NCI-H1436 (cell line): ENCODE data around the gene FBXL3.
"Not testable (repeated sequence)": the region's sequence is repeated elsewhere in the genome, so short reads cannot be mapped to it uniquely, and the experiment has no call there.

Source experiments
- DNase-seq: peaks from one replicate; lab custom pipeline; 2025; lab: John Stamatoyannopoulos, UW

Gene FBXL3

DNA sequence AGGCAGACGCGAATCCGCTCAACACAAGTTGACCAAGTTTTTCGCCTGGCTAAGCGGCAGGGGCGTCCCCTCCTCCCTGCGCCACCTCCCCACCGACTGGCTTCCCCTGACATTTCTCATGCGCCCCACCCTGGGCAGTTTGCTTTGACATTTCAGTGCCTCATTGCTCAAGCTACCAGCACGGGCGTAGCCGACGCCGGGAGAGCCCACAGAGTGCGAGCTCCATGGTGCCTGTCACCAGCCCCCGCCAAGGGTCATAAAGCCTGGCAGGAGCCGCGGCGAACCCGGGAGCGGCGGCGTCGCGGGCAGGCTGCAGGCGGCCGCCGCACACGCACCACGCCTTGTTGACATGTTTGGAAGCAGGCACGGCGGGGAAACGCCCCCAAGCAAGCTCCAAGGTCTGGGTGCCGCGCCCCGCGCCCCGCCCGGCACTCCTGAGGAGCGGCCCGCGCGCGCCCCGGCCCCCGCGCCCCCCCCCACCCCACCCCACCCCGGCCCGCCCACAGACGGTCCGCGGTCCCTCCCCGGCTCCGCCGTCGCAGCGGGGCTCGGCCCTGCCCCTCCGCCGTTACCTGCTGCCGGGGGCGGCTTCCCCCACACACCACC is 601 bp downstream of the FBXL3 start:
- peak; percentile 61 for DNase-seq

DNA sequence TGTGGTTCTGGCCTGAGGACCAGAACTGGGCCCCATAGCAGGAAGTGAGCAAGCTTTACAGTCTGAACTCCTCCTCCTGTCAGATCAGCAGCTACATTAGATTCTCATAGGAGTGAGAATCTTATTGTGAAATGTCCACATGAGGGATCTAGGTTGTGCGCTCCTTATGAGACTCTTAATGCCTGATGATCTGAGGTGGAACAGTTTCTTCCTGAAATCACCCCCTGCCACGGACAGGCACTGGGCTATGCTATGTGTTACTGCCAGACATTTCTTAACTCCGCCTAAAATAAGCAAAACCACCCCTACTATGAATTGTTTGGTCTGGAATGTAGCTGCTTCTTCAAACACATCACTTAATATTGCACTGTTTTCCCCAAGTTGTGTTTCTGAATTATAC is 4.6 kb downstream of the FBXL3 start:
- no peak for DNase-seq

DNA sequence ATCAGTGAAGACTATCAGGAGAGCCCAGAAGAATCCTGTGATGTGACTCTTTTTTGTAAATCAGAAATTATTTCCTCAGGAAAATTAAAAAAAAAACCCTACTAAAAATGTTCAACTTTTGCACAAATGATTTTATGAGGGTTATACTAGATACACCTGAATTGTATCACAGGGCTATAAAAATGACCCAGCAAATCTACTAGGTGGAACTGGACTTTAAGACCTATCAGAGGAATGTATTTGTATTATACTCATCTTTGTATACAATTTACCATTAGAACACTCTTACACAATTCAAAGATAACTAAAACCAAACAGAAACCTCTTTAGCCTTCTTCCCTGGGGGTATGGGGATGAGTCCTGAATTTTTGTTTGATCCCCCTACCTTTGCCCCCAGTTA is 7.2 kb downstream of the FBXL3 start:
- DNase-seq, result no peak

DNA sequence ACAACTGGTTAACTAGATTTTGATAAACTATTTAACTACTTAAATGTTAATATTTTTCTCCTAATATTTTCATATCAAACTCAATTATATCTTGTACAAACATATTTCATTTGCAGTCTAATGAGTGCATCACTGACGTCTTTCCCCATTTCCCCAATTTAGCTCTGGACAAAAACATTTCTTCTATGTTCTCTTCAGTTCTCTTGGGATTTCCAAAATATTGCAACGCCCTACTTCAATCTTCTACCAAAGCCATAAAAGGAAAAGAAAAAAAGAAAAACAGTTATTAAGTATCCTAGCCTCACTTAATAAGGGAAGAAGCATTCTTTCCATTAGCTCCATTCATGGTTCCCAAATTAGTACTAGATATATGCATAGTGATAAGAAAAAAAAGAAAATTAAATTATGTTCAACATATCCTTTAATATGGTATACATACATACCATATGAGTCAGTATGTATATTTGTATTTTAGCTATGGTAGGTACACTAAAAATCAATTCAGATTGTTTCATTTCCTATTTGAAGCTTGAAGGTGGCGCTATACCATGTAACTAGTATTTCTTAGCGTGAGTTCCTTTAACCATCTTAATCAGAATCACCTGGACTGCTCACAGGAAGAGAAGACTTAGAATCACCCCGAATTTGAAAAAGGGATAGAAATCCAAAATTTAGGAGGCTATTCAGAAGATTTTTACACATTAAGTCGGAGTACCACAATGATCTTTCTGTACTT is 9.9 kb downstream of the FBXL3 start:
- DNase-seq, result no peak

DNA sequence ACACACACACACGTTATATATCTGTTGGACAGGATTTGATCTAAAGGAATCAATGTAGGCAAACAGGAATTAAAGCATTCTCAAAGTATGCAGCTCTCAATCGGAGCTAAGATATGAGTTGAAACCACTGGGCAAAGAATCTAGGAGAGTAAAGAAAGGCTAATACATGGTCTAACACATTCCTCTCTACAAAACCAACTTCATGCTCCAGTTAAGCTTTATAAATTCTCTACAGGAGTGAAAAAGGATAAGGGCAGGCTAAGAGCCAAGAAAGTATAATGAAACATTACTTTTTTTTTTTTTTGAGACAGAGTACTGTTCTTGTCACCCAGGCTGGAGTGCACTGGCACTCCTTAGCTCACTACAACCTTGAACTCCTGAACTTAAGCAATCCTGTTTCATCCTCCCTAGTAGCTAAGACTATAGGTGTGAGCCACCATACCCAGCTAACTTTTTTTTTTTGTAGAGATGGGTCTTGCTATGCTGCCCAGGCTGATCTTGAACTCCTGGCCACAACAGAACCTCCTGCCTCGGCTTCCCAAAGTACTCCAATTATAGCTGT is 10.6 kb downstream of the FBXL3 start:
- DNase-seq, result no peak

DNA sequence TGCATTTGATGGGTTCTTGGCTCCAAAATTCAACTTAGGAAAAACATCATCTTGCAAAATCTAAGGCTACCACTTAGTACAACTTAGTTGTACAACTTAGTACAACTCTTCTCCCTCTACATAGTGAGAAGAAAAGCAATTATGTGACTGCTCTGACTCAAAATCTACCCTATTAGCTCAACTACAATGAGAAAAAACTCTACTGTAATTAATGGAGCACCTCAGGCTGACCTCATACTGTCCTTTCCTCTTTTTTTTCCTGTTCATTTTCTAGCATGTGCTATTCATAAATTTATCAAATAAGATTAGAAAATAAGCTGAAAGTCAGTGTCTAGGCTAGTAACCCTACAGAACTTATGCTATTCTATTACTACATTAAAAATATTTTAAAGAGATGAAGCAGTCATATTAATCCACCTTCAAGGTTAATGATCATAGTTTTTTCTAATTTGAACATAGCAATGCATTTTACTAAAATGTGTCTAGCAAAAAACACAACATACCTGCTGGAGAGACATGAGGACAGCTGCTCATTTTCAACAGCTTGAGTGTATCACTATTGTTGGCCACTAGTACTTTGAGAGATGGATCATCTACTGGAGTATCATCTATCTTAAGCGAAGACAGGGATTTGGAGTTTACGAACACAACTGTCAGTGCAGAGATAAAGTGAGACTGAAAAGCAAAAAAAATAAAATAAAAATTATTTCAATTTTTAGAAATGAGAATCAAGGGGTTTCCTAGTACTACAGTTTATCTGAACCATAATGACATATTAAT is 11.9 kb downstream of the FBXL3 start:
- DNase-seq, result no peak

DNA sequence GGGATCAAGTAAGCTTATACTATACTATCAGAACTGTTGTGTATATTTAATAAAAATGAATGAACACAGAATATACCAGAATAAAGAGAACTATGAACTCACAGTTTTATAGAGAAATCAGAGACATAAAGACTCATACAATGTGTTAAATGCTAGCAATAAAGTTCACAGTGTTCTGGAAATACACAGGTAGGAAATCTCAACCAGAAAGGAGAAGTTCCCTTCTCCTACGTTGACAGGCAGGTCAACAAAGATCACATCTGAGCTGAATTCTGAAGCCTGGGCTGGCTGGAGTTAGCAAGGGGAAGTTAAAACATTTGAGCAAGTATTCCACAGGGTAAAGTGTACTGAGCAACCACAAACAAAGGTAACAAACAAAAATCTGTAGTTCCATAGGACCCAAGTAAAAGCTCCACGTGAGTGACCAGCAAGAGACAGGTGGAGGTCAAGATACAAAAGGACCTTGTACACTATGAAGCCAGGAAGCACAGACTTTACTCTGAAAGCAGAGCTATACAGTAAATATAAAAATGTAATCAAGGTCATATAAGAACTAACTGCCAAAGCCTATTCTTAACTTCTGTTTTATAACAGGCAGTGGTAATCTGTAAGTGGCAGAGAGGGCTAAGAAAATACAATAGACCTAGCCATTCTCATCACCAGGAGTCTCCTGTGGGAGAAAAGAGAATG is 13.0 kb downstream of the FBXL3 start:
- DNase-seq, result no peak

DNA sequence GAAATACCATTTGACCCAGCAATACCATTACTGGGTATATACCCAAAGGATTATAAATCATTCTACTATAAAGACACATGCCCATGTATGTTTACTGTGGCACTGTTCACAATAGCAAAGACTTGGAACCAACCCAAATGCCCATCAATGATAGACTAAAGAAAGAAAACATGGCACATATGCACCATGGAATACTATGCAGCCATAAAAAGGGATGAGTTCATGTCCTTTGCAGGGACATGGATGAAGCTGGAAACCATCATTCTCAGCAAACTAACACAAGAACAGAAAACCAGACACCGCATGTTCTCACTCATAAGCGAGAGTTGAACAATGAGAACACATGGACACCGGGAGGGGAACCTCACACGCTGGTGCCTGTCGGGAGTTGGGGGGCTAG is 17.2 kb downstream of the FBXL3 start:
- not testable (repeated sequence) for DNase-seq

DNA sequence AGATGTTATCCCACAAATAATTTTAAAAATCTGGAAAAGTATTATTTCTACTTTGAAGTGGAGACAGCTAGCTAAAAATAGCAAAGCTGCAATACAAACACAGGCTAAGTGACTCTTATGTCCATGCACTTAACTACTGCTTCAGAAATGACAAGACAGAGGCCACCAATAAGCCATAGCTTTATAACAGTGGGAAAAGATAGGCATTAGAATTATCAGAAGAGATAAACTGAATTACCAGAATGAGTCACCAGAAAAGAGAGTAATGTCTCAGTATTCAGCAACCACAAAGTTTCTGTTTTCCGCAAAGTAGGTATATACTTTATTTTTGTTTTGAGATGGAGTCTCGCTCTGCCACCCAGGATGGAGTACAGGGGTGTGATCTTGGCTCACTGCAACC is 17.9 kb downstream of the FBXL3 start:
- no peak for DNase-seq

DNA sequence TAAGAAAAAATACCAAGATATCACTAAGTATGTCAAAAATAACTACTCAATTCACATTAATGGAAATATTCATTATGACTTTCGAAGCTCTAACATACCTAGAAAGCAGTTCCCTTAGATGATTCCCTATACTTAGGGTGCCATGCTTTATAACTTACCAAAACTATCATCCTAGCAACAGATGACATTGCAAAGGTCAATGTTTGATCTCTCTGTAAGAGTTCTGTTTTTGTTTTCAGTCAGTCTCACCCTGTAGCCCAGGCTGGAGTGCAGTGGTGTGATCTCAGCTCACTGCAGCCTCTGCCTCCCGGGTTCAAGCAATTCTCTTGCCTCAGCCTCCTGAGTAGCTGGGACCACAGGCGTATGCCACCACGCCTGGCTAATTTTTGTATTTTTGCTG is 18.6 kb downstream of the FBXL3 start:
- not testable (repeated sequence) for DNase-seq

DNA sequence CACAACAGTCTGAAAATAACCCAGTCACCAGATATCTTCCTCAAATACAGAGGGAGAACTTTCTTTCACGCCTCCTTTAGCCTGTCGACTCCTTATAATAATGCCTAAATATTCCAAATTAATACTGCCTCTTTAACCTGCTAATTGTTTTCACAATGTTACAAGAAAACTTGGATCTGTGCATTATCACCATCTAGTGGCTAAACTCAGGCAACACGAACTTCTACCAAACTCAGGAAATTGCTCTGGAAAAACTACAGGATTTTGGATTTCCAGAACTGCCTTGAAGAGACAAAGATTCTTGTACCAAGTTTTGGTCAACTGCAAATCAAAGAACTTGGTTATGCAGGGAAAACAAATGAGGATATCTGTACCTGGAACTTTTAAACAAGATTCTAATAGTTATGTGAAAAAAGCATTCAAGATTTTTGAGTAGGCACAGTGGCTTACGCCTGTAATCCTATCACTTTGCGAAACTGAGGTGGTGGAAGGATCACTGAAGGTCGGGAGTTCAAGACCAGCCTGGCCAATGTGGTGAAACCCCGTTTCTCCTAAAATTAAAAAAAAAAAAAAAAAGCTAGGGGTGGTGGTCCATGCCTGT is 24.3 kb downstream of the FBXL3 start:
- no peak for DNase-seq

DNA sequence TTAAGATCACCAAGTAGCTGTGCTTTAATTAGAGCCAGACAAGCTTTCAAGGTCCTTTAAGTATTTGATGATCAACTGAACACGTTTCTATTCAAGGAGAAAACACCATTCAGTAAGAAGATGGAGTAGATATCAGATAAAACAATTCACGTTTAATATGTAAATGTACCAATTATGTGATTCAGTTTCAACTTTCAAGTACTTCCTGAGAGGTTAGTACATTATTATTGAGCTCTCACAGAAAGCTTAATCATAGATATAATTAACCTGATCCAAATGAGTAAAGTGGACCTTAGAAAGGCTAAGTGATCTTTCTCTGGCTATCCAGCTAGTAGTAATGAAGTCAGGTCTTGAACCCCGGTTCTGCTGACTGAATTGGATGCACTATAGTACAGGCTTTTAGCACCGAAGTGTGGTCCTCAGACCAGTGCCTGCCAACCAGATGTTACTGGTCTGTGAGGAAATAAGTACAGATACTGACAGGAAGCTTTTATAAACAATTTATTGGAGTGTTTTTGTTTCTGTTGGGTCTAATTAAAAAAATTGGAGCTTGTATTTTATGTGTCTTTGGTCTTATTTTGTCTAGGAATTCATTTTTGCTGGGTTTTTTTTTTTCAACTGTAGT is 24.9 kb downstream of the FBXL3 start:
- peak; percentile 35 for DNase-seq

DNA sequence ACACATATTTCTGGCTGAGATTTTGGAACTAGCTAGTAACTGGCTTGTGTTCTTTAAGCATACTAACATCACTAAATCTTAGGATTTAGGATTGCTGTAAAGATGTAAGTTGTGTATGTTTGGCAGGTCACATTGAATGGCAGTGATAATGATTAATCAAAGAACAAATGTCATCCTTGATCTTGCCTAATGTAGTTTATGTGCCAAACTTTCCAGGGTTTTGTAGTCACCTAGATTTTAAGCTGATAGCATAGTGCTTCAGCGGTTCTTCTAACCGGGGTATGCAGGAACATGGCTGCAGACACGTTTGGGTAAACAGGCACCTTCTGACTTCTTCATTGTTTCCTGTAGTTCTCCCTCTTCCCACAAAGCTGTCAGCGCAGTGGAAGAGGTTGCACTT is 25.4 kb downstream of the FBXL3 start:
- no peak for DNase-seq

DNA sequence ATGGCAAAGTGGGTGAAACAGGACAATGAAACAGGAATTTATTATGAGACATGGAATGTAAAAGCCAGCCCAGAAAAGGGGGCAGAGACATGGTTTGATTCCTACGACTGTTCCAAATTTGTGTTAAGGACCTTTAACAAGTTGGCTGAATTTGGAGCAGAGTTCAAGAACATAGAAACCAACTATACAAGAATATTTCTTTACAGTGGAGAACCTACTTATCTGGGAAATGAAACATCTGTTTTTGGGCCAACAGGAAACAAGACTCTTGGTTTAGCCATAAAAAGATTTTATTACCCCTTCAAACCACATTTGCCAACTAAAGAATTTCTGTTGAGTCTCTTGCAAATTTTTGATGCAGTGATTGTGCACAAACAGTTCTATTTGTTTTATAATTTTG is 26.5 kb downstream of the FBXL3 start:
- DNase-seq, result no peak

DNA sequence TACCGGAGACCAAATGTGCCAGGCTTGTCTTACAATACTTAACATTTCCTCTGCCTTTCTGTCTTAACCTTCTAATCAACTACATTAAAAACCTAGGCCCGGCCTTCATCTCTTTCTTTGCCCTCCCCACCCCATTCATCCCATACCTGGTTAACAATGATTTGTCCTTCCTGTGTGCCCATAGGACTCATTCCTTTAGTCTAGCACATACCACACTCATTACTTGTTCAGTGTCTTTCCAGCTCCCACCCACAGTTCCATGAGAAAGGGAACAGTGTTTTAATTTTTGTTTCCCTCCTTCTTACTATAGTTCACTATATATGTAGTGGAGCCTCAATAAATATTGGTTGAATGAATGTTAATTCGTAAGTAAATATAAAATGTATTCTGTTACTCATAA is 32.7 kb downstream of the FBXL3 start:
- no peak for DNase-seq

DNA sequence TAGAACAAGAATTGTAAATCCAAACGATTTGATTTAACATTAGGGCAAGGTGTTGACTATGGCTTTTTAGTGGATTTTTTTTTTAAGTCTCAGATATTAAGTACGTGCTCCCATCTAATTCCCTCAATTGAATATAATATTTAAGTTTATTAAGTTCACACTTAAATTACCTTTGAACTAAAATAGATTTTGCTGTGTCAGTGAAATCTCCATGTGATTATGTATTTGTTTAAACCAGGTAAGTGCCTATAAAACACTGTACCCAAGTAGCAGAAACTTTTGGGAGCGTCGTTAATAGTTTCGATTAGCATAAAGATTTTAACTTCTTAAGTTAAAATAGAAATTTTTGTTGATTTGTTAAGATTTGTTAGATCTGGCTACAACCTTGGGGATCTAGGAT is 33.5 kb downstream of the FBXL3 start:
- no peak for DNase-seq

DNA sequence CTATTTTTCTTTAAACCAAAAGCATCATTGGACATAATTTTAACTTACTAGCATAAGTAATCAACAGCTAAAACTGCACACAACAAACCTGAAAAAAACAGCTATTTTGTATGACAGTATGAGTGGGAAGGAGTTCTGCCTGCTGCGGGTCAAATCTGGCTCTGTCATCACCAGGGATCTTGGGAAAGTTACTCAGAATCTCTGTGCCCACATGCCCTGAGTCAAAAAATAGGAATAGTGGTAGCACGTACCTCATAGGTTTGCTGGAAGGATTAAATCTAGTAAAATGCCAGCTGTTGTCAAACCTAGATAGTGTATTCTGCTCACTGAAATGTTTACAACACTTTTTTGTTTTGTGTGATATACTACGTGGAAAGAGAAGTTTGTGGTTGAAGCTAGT is 33.9 kb downstream of the FBXL3 start:
- DNase-seq, result no peak

DNA sequence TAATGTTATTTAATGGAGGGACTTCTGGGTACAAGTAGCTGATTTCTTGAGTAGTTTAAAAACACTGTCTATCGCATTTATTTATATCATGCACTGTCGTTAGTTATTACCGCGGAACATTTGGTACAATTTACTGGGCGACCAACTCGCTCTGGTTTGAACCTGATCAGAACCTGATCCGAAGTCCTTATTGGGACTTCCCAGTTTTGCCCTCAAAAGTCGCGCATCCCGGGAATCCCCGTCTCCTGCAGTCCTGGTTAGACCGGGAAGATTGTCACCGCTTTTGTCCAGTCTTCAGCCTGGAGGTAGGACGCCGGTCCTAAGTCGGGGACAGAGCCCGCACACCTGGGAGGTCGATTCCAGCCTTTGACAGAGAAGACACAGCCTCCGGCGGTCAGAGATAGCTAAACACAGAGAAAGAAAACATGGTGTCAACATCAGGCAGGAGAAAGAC is 34.4 kb downstream of the FBXL3 start:
- DNase-seq, result no peak

DNA sequence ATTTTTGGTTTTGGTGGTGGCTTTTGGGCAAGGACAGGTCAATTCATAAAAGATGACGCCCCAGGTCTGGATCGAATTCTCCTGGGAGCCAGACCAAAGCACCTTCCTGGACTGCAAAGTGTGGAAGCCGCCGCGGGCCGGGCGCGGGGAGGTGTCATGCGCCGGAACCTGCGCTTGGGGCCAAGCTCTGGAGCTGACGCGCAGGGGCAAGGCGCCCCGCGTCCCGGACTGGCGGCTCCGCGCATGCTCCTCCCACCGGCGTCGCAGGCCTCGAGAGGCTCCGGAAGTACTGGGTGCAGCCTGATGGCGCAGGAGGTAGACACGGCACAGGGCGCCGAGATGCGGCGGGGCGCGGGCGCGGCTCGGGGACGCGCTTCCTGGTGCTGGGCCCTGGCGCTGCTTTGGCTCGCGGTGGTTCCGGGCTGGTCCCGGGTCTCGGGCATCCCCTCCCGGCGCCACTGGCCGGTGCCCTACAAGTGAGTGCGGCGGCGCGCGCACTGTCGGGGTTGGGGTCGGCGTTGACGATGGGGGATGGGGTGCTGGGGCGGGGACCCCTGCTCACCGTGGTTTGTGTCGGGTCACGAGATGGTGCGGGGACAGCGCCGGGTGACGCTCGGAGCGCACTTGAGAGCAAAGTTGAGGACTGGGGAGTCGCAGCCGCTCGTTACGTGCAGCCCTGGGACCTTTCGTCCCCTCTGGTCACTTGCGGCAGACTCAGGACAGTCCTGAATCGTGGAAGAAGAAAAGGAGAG is 35.0 kb downstream of the FBXL3 start, which contains the start of gene CLN5:
CLN5 (plus strand) TSS at position 286 of the 752 bp plus-strand sequence; CDS start at position 304, 18 bp downstream.
- peak; percentile 85 for DNase-seq

DNA sequence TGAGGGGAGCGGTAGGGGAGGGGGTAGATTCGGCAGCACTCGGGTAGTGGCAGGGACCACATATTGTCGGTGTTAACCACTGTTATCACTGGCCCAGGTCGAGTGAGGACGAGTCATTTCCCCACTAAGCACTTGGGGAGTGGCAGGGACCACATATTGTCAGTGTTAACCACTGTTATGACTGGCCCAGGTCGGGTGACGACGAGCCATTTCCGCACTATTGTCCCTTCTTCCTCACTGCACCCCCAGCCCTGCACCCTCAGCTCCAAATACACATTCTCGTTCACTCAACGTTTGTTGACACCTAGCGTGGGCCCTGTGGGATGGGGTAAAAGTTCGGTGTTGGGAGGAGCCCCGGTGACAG is 35.5 kb downstream of the FBXL3 start:
- no peak for DNase-seq

DNA sequence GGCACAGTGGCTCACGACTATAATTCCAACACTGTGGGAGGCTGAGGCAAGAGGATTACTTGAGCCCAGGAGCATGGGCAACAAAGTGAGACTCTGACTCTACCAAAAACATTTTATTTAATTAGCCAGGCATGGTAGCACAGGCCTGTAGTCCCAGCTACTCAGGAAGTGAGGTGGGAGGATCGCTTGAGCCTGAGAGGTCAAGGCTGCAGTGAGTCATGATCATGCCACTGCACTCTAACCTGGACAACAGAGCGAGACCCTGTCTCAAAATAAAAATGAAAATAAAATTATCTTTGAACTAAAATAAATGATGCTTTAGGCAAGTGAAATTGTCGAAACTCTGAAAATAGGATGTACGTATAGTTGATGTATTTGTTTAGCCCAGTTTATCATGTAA is 43.3 kb downstream of the FBXL3 start:
- no peak for DNase-seq
